GM19324 (cell line): ENCODE results near the gene HNMT.
"Not testable (repeated sequence)": the region's sequence is repeated elsewhere in the genome, so short reads cannot be mapped to it uniquely, and the experiment has no call there.

Experiments used
- ATAC-seq: cut with Tn5 transposase; IDR thresholded peaks from one replicate; pipeline ENCODE4 v1.9.1; 2021; ENCODE audit warnings: mild to moderate bottlenecking, moderate library complexity; ENCODE audit not compliant: unreplicated experiment, low FRiP score

HNMT gene

GRCh38 chr2:137973280-137973679 lies 9.0 kb downstream of the HNMT start:
- no peak for ATAC-seq

- ATAC-seq: no peak
Measured at GRCh38 chr2:137975280-137976271, 11.3 kb downstream of the HNMT start.

GRCh38 chr2:137976274-137976673 lies 12.0 kb downstream of the HNMT start:
- ATAC-seq: no peak

- no peak for ATAC-seq
Measured at GRCh38 chr2:137977790-137978189, 13.5 kb downstream of the HNMT start.

GRCh38 chr2:137980459-137980858 lies 16.2 kb downstream of the HNMT start:
- ATAC-seq: no peak

GRCh38 chr2:137981112-137981656 lies 16.9 kb downstream of the HNMT start:
- no peak for ATAC-seq

GRCh38 chr2:137983581-137983980 lies 19.3 kb downstream of the HNMT start:
- ATAC-seq: no peak

- no peak for ATAC-seq
Measured at GRCh38 chr2:137986268-137986667, 22.0 kb downstream of the HNMT start.

- ATAC-seq: no peak
Measured at GRCh38 chr2:137987011-137987410, 22.7 kb downstream of the HNMT start.

GRCh38 chr2:137991078-137991477 lies 26.8 kb downstream of the HNMT start:
- ATAC-seq: no peak

GRCh38 chr2:137992039-137992646 lies 27.9 kb downstream of the HNMT start:
- ATAC-seq: no peak

- ATAC-seq: not testable (repeated sequence)
Measured at GRCh38 chr2:137993715-137994476, 29.6 kb downstream of the HNMT start.

GRCh38 chr2:137995368-137995767 lies 31.1 kb downstream of the HNMT start:
- ATAC-seq: not testable (repeated sequence)

- not testable (repeated sequence) for ATAC-seq
Measured at GRCh38 chr2:137996158-137996557, 31.9 kb downstream of the HNMT start.

GRCh38 chr2:137997733-137998132 lies 33.5 kb downstream of the HNMT start:
- no peak for ATAC-seq

- ATAC-seq: no peak
Measured at GRCh38 chr2:137998503-137998902, 34.2 kb downstream of the HNMT start.

- no peak for ATAC-seq
Measured at GRCh38 chr2:137999273-137999672, 35.0 kb downstream of the HNMT start.

GRCh38 chr2:138000009-138000408 lies 35.7 kb downstream of the HNMT start:
- no peak for ATAC-seq

- no peak for ATAC-seq
Measured at GRCh38 chr2:138000796-138001195, 36.5 kb downstream of the HNMT start.

- ATAC-seq: no peak
Measured at GRCh38 chr2:138003411-138003810, 39.1 kb downstream of the HNMT start.

- ATAC-seq: no peak
Measured at GRCh38 chr2:138007431-138007830, 43.2 kb downstream of the HNMT start.
